ENCODE results near the gene GFRAL. TPM values are rescaled to one million over a fixed set of nuclear protein-coding genes. Genes with fewer than 3 reads are reported as not detected.
A peak's percentile ranks its signal among the peaks of the same experiment; 100 is the strongest.

Gene GFRAL
- polyA plus RNA-seq (2013) = not detected

GRCh38 chr6:55327169-55327568, at the start of gene GFRAL:
Gene GFRAL, plus strand, starts transcription at chr6:55327469. Its CDS starts 86 bp downstream, at chr6:55327555.
- Histone ChIP-seq H3K36me3 (ENCODE audit: control insufficient read depth in 4 of 4, insufficient read depth in 4 of 4, low read length in 3 of 4) (no peaks in the 10 kb centered on the region), H3K27me3 (replicated peaks in 2 of 5; ENCODE audit: control insufficient read depth in 4 of 5, insufficient read depth in 5 of 5, low read length in 4 of 5) (no peaks in the 10 kb centered on the region), H3K27ac (ENCODE audit: insufficient read depth in 1 of 2, low read depth in 1 of 2, low read length in 2 of 2, poor library complexity in 1 of 2, severe bottlenecking in 2 of 2) (no peak within 1 kb of the TSS), H3K4me3 (ENCODE audit: control insufficient read depth in 1 of 7, extremely low read depth in 1 of 7, insufficient read depth in 4 of 7, low read depth in 2 of 7, low read length in 6 of 7) (no peak within 1 kb of the TSS), H3K4me1 (ENCODE audit: control extremely low read depth in 1 of 4, control insufficient read depth in 4 of 4, insufficient read depth in 4 of 4, low read length in 3 of 4) (no peaks in the 10 kb centered on the region), H3K9me3 (ENCODE audit: control extremely low read depth in 1 of 5, control insufficient read depth in 4 of 5, insufficient read depth in 2 of 5, low read depth in 1 of 5, low read length in 4 of 5) (no peaks in the 10 kb centered on the region)
- CTCF ChIA-PET = interaction anchor here (0.6 kb wide), 1 partner anchor 1212 kb away, joined by 3 read pairs; no protein-coding TSS in a partner anchor
- POLR2A ChIA-PET = no interaction called here
- WGBS (ENCODE audit: insufficient coverage) = no CpG with 5 or more reads among the region's 5 CpGs
- no peak for DNase-seq

GRCh38 chr6:55277646-55278045, 49.6 kb upstream of the GFRAL start:
- Histone ChIP-seq H3K4me1 (ENCODE audit: control extremely low read depth in 1 of 4, control insufficient read depth in 4 of 4, insufficient read depth in 4 of 4, low read length in 3 of 4) (no peaks in the 10 kb centered on the region), H3K27ac (ENCODE audit: insufficient read depth in 1 of 2, low read depth in 1 of 2, low read length in 2 of 2, poor library complexity in 1 of 2, severe bottlenecking in 2 of 2) (no peak overlapping the region), H3K27me3 (replicated peaks in 2 of 5; ENCODE audit: control insufficient read depth in 4 of 5, insufficient read depth in 5 of 5, low read length in 4 of 5) (peaks cover 0 to 8% (median 0%) of the 10 kb centered on the region in 5 experiments), H3K36me3 (ENCODE audit: control insufficient read depth in 4 of 4, insufficient read depth in 4 of 4, low read length in 3 of 4) (no peaks in the 10 kb centered on the region), H3K9me3 (ENCODE audit: control extremely low read depth in 1 of 5, control insufficient read depth in 4 of 5, insufficient read depth in 2 of 5, low read depth in 1 of 5, low read length in 4 of 5) (no peaks in the 10 kb centered on the region), H3K4me3 (ENCODE audit: control insufficient read depth in 1 of 7, extremely low read depth in 1 of 7, insufficient read depth in 4 of 7, low read depth in 2 of 7, low read length in 6 of 7) (no peak overlapping the region)
- POLR2A ChIA-PET = interaction anchor here (0.6 kb wide), 1 partner anchor 37 kb away, joined by 3 read pairs; no protein-coding TSS in a partner anchor
- DNase-seq = no peak
- 94% methylated on average over 3 of the region's 5 CpGs for WGBS (ENCODE audit: insufficient coverage)
- CTCF ChIA-PET = interaction anchor here (2.1 kb wide), 1 partner anchor 10 kb away, joined by 8 read pairs; no protein-coding TSS in a partner anchor

GRCh38 chr6:55281215-55281614, 46.1 kb upstream of the GFRAL start:
- WGBS (ENCODE audit: insufficient coverage) = 100% methylated on average over 1 of the region's 4 CpGs
- ChIA-PET POLR2A (no interaction called here), CTCF (no interaction called here)
- H3K4me3 ChIP-seq (ENCODE audit: control insufficient read depth in 1 of 7, extremely low read depth in 1 of 7, insufficient read depth in 4 of 7, low read depth in 2 of 7, low read length in 6 of 7) = no peak overlapping the region
- no peak overlapping the region for H3K27ac ChIP-seq (ENCODE audit: insufficient read depth in 1 of 2, low read depth in 1 of 2, low read length in 2 of 2, poor library complexity in 1 of 2, severe bottlenecking in 2 of 2)
- DNase-seq = no peak
- no peaks in the 10 kb centered on the region for H3K4me1 ChIP-seq (ENCODE audit: control extremely low read depth in 1 of 4, control insufficient read depth in 4 of 4, insufficient read depth in 4 of 4, low read length in 3 of 4)
- H3K9me3 ChIP-seq (ENCODE audit: control extremely low read depth in 1 of 5, control insufficient read depth in 4 of 5, insufficient read depth in 2 of 5, low read depth in 1 of 5, low read length in 4 of 5) = no peaks in the 10 kb centered on the region
- no peaks in the 10 kb centered on the region for H3K36me3 ChIP-seq (ENCODE audit: control insufficient read depth in 4 of 4, insufficient read depth in 4 of 4, low read length in 3 of 4)
- peaks cover 0 to 8% (median 0%) of the 10 kb centered on the region in 5 experiments for H3K27me3 ChIP-seq (replicated peaks in 2 of 5; ENCODE audit: control insufficient read depth in 4 of 5, insufficient read depth in 5 of 5, low read length in 4 of 5)

GRCh38 chr6:55282115-55282514, 45.2 kb upstream of the GFRAL start:
- ChIA-PET POLR2A (no interaction called here), CTCF (no interaction called here)
- WGBS (ENCODE audit: insufficient coverage) = 100% methylated on average over 1 of the region's 6 CpGs

GRCh38 chr6:55286824-55287223, 40.4 kb upstream of the GFRAL start:
- Histone ChIP-seq H3K27ac (ENCODE audit: insufficient read depth in 1 of 2, low read depth in 1 of 2, low read length in 2 of 2, poor library complexity in 1 of 2, severe bottlenecking in 2 of 2) (no peak overlapping the region), H3K36me3 (ENCODE audit: control insufficient read depth in 4 of 4, insufficient read depth in 4 of 4, low read length in 3 of 4) (no peaks in the 10 kb centered on the region), H3K4me3 (ENCODE audit: control insufficient read depth in 1 of 7, extremely low read depth in 1 of 7, insufficient read depth in 4 of 7, low read depth in 2 of 7, low read length in 6 of 7) (no peak overlapping the region), H3K4me1 (ENCODE audit: control extremely low read depth in 1 of 4, control insufficient read depth in 4 of 4, insufficient read depth in 4 of 4, low read length in 3 of 4) (no peaks in the 10 kb centered on the region), H3K27me3 (replicated peaks in 2 of 5; ENCODE audit: control insufficient read depth in 4 of 5, insufficient read depth in 5 of 5, low read length in 4 of 5) (no peaks in the 10 kb centered on the region), H3K9me3 (ENCODE audit: control extremely low read depth in 1 of 5, control insufficient read depth in 4 of 5, insufficient read depth in 2 of 5, low read depth in 1 of 5, low read length in 4 of 5) (no peaks in the 10 kb centered on the region)
- ChIA-PET CTCF (no interaction called here), POLR2A (no interaction called here)
- 22% methylated on average over 1 of the region's 2 CpGs for WGBS (ENCODE audit: insufficient coverage)
- DNase-seq = no peak

More at GRCh38 chr6:55282115-55282514, 45.2 kb upstream of the GFRAL start:
- H3K27me3 ChIP-seq (replicated peaks in 2 of 5; ENCODE audit: control insufficient read depth in 4 of 5, insufficient read depth in 5 of 5, low read length in 4 of 5) = peaks cover 0 to 5% (median 0%) of the 10 kb centered on the region in 5 experiments
- no peak for DNase-seq
- H3K4me3 ChIP-seq (ENCODE audit: control insufficient read depth in 1 of 7, extremely low read depth in 1 of 7, insufficient read depth in 4 of 7, low read depth in 2 of 7, low read length in 6 of 7) = no peak overlapping the region
- H3K36me3 ChIP-seq (ENCODE audit: control insufficient read depth in 4 of 4, insufficient read depth in 4 of 4, low read length in 3 of 4) = no peaks in the 10 kb centered on the region
- H3K4me1 ChIP-seq (ENCODE audit: control extremely low read depth in 1 of 4, control insufficient read depth in 4 of 4, insufficient read depth in 4 of 4, low read length in 3 of 4) = no peaks in the 10 kb centered on the region
- H3K27ac ChIP-seq (ENCODE audit: insufficient read depth in 1 of 2, low read depth in 1 of 2, low read length in 2 of 2, poor library complexity in 1 of 2, severe bottlenecking in 2 of 2) = no peak overlapping the region
- no peaks in the 10 kb centered on the region for H3K9me3 ChIP-seq (ENCODE audit: control extremely low read depth in 1 of 5, control insufficient read depth in 4 of 5, insufficient read depth in 2 of 5, low read depth in 1 of 5, low read length in 4 of 5)

GRCh38 chr6:55290736-55291135, 36.5 kb upstream of the GFRAL start:
- H3K27me3 ChIP-seq (replicated peaks in 2 of 5; ENCODE audit: control insufficient read depth in 4 of 5, insufficient read depth in 5 of 5, low read length in 4 of 5) = no peaks in the 10 kb centered on the region
- H3K4me1 ChIP-seq (ENCODE audit: control extremely low read depth in 1 of 4, control insufficient read depth in 4 of 4, insufficient read depth in 4 of 4, low read length in 3 of 4) = no peaks in the 10 kb centered on the region
- no peak for DNase-seq
- ChIA-PET CTCF (no interaction called here), POLR2A (no interaction called here)
- H3K36me3 ChIP-seq (ENCODE audit: control insufficient read depth in 4 of 4, insufficient read depth in 4 of 4, low read length in 3 of 4) = no peaks in the 10 kb centered on the region
- no peak overlapping the region for H3K27ac ChIP-seq (ENCODE audit: insufficient read depth in 1 of 2, low read depth in 1 of 2, low read length in 2 of 2, poor library complexity in 1 of 2, severe bottlenecking in 2 of 2)
- WGBS (ENCODE audit: insufficient coverage) = 80% methylated on average over 1 of the region's 2 CpGs
- H3K4me3 ChIP-seq (ENCODE audit: control insufficient read depth in 1 of 7, extremely low read depth in 1 of 7, insufficient read depth in 4 of 7, low read depth in 2 of 7, low read length in 6 of 7) = no peak overlapping the region
- H3K9me3 ChIP-seq (ENCODE audit: control extremely low read depth in 1 of 5, control insufficient read depth in 4 of 5, insufficient read depth in 2 of 5, low read depth in 1 of 5, low read length in 4 of 5) = no peaks in the 10 kb centered on the region

- 87% methylated on average over 1 of the region's 2 CpGs for WGBS (ENCODE audit: insufficient coverage)
- no peak overlapping the region for H3K27ac ChIP-seq (ENCODE audit: insufficient read depth in 1 of 2, low read depth in 1 of 2, low read length in 2 of 2, poor library complexity in 1 of 2, severe bottlenecking in 2 of 2)
- H3K27me3 ChIP-seq (replicated peaks in 2 of 5; ENCODE audit: control insufficient read depth in 4 of 5, insufficient read depth in 5 of 5, low read length in 4 of 5) = no peaks in the 10 kb centered on the region
- H3K4me3 ChIP-seq (ENCODE audit: control insufficient read depth in 1 of 7, extremely low read depth in 1 of 7, insufficient read depth in 4 of 7, low read depth in 2 of 7, low read length in 6 of 7) = no peak overlapping the region
- H3K4me1 ChIP-seq (ENCODE audit: control extremely low read depth in 1 of 4, control insufficient read depth in 4 of 4, insufficient read depth in 4 of 4, low read length in 3 of 4) = no peaks in the 10 kb centered on the region
- POLR2A ChIA-PET = no interaction called here
- DNase-seq = peak in 1 of 3 donors; percentile 1
- no peaks in the 10 kb centered on the region for H3K36me3 ChIP-seq (ENCODE audit: control insufficient read depth in 4 of 4, insufficient read depth in 4 of 4, low read length in 3 of 4)
- peaks cover 0 to 3% (median 0%) of the 10 kb centered on the region in 5 experiments for H3K9me3 ChIP-seq (ENCODE audit: control extremely low read depth in 1 of 5, control insufficient read depth in 4 of 5, insufficient read depth in 2 of 5, low read depth in 1 of 5, low read length in 4 of 5)
- CTCF ChIA-PET = no interaction called here
These were observed 34.2 kb upstream of the GFRAL start for GRCh38 chr6:55293116-55293515.

Data from common myeloid progenitor, CD34-positive (primary cell).